PC-9 (cell line): ENCODE results near the gene C1QL4. TPM values are rescaled to one million over a fixed set of nuclear protein-coding genes. Genes with fewer than 3 reads are reported as not detected.

Experiments used
- BruUV-seq: library from RNA; stranded (reverse); fragments of 400-500 nt; replicated peaks from 2 replicates; lab custom pipeline; 2021; lab: Mats Ljungman, UMichigan
- CTCF ChIA-PET: fragments of 300-600 bp; sonication (Branson Sonifier 250); formaldehyde crosslinking; loops from one replicate; lab custom pipeline; 2022; ENCODE audit warnings: antibody characterized with exemption; lab: Charles Lee
- POLR2A ChIA-PET: fragments of 300-600 bp; sonication (Branson Sonifier 250); formaldehyde crosslinking; loops from one replicate; lab custom pipeline; 2022; ENCODE audit warnings: antibody characterized with exemption; ENCODE audit not compliant: unreplicated experiment; lab: Charles Lee
- DNase-seq, 2 experiments: peaks; one replicate each; pipeline versions ENCODE4 v3.0.0 to v3.0.0-alpha.2; 2015 to 2022; ENCODE audit warnings: mixed read lengths in 1 of 2
- H2AFZ ChIP-seq: fragments of 200-600 bp; sonication (generic); 2 replicates; pipeline ENCODE4 v1.8.1; 2017; ENCODE audit warnings: antibody characterized with exemption
- H3F3A ChIP-seq: fragments of 200-600 bp; sonication (generic); 2 replicates; pipeline ENCODE4 v1.8.1; 2017; ENCODE audit warnings: antibody characterized with exemption, mild to moderate bottlenecking, low read depth; ENCODE audit not compliant: insufficient read depth
- H3K27ac ChIP-seq: fragments of 200-600 bp; sonication (generic); 2 replicates; pipeline ENCODE4 v1.6.1; 2016; ENCODE audit warnings: mixed run types
- H3K27me3 ChIP-seq: fragments of 200-600 bp; sonication (generic); 2 replicates; pipeline ENCODE4 v1.6.1; 2016; ENCODE audit warnings: low read depth, mixed run types; ENCODE audit not compliant: insufficient read depth
- H3K36me3 ChIP-seq: fragments of 200-600 bp; sonication (generic); 2 replicates; pipeline ENCODE4 v1.6.1; 2016; ENCODE audit warnings: low read depth, mixed run types
- H3K4me1 ChIP-seq: fragments of 200-600 bp; sonication (generic); replicated peaks from 2 replicates; pipeline ENCODE4 v1.6.1; 2016; ENCODE audit warnings: mixed run types; ENCODE audit not compliant: insufficient read depth
- H3K4me2 ChIP-seq: fragments of 200-600 bp; sonication (generic); 2 replicates; pipeline ENCODE4 v1.6.1; 2017; ENCODE audit warnings: mixed run types
- H3K4me3 ChIP-seq: fragments of 200-600 bp; sonication (generic); 2 replicates; pipeline ENCODE4 v1.6.1; 2016; ENCODE audit warnings: mixed run types
- H3K79me2 ChIP-seq: fragments of 200-600 bp; sonication (generic); 2 replicates; pipeline ENCODE4 v1.6.1; 2017; ENCODE audit warnings: low read depth, mixed run types
- H3K9me2 ChIP-seq: fragments of 200-600 bp; sonication (generic); 2 replicates; pipeline ENCODE4 v1.8.1; 2017; ENCODE audit warnings: mild to moderate bottlenecking; ENCODE audit not compliant: insufficient read depth
- H3K9me3 ChIP-seq: fragments of 200-600 bp; sonication (generic); 2 replicates; pipeline ENCODE4 v1.8.1; 2016; ENCODE audit warnings: low read depth; ENCODE audit not compliant: insufficient read depth
- H4K20me1 ChIP-seq: fragments of 200-600 bp; sonication (generic); 2 replicates; pipeline ENCODE4 v1.8.1; 2017; ENCODE audit not compliant: insufficient read depth
- CTCF ChIP-seq: fragments of 200-600 bp; sonication (generic); conservative IDR thresholded peaks from 2 replicates; pipeline ENCODE4 v1.6.1; 2017; ENCODE audit warnings: mixed run types, antibody characterized with exemption, mild to moderate bottlenecking, moderate library complexity
- EZH2 ChIP-seq: fragments of 200-600 bp; sonication (generic); IDR thresholded peaks from 2 replicates; pipeline ENCODE4 v1.8.0; 2017; ENCODE audit warnings: antibody characterized with exemption, low read depth
- intact Hi-C: fragments of 100-400 bp; cut with micrococcal nuclease; formaldehyde crosslinking; loops from one replicate; pipeline ENCODE4 v1.10.0; 2022; ENCODE audit not compliant: unreplicated experiment
- total RNA-seq: library from RNA; stranded (reverse); gene quantifications from 2 replicates; pipeline ENCODE4 v1.2.3, GENCODE V29; 2021

Gene C1QL4
- total RNA-seq, 1 experiment from 2014 or later, result 0.22 TPM

GRCh38 chr12:49366652-49367380, 29.8 kb upstream of the C1QL4 start:
- Histone ChIP-seq H3K4me2 (peak overlapping the region; percentile 98), H3K36me3 (no peaks in the 10 kb centered on the region), H4K20me1 (peaks cover 7% of the 10 kb centered on the region; the same call in 1 of the 2 replicates), H3K4me3 (peak overlapping the region; percentile 93), H3K27ac (peak overlapping the region; percentile 73), H2AFZ (peak overlapping the region; percentile 94), H3K27me3 (no peaks in the 10 kb centered on the region), H3K9me2 (no peaks in the 10 kb centered on the region), H3F3A (peaks cover 26% of the 10 kb centered on the region), H3K9me3 (no peaks in the 10 kb centered on the region), H3K4me1 (peaks cover 36% of the 10 kb centered on the region), H3K79me2 (peaks cover 43% of the 10 kb centered on the region)
- CTCF ChIA-PET, result interaction anchor here (0.5 to 1.5 kb wide), 8 partner anchors 19 to 852 kb away, joined by 3 to 10 read pairs (median 4); partner anchors contain the start of gene TMBIM6
- peak; percentile 81 to 98 for DNase-seq
- intact Hi-C loops, result loop anchor here (5.0 to 10.0 kb wide), 2 partner anchors 200 to 338 kb away; partner anchors contain the start of genes FMNL3 and MCRS1
- TF ChIP-seq EZH2 (no peak), CTCF (no peak; the same call in 1 of the 2 replicates)
- TSS peak; percentile 89 for BruUV-seq
- POLR2A ChIA-PET, result interaction anchor here (0.5 to 1.1 kb wide), 12 partner anchors 9 to 502 kb away, joined by 3 to 10 read pairs (median 4); partner anchors contain the start of genes TMBIM6 and TROAP

GRCh38 chr12:49366096-49366651, 29.2 kb upstream of the C1QL4 start:
- ChIA-PET CTCF (interaction anchor here (0.5 to 1.5 kb wide), 2 partner anchors 18 to 853 kb away, joined by 3 to 10 read pairs; no protein-coding TSS in a partner anchor), POLR2A (interaction anchor here (0.6 to 1.1 kb wide), 3 partner anchors 18 to 141 kb away, joined by 4 to 7 read pairs (median 5); partner anchors contain the start of gene TROAP)
- Histone ChIP-seq H3F3A (peaks cover 26% of the 10 kb centered on the region), H3K27me3 (no peaks in the 10 kb centered on the region), H3K4me1 (peaks cover 36% of the 10 kb centered on the region), H3K4me3 (peak overlapping the region; percentile 93), H4K20me1 (peaks cover 2% of the 10 kb centered on the region; the same call in 1 of the 2 replicates), H3K36me3 (no peaks in the 10 kb centered on the region), H3K9me2 (no peaks in the 10 kb centered on the region), H2AFZ (peak overlapping the region; percentile 94), H3K79me2 (peaks cover 36% of the 10 kb centered on the region), H3K4me2 (peak overlapping the region; percentile 98), H3K9me3 (no peaks in the 10 kb centered on the region), H3K27ac (peak overlapping the region; percentile 73)
- TF ChIP-seq CTCF, result no peak; the same call in 1 of the 2 replicates
- no TSS peak for BruUV-seq
- no peak for DNase-seq
- intact Hi-C loops, result loop anchor here (5.0 to 10.0 kb wide), 2 partner anchors 201 to 339 kb away; partner anchors contain the start of genes FMNL3 and MCRS1

DNA sequence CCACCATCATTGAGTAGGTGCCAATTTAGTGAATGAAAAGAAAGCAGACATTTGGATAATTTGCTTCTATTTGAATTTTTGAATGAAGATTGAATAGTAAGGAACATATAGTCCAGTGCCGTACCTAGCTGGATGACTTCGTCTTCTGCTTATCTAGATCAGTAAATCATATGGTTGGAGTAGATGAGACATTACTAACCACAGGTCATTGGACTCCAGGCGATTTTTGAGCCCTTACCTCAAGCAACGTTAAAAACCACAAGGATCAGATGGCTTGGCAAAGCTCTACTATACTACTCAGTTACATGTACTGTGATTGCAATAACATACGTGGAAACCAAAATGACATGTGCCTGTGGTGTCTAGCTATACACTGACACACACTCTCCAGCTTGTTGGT, 28.6 kb upstream of the C1QL4 start:
- Histone ChIP-seq H3K27ac (no peak overlapping the region), H2AFZ (no peak overlapping the region), H3K4me1 (peaks cover 36% of the 10 kb centered on the region), H3K9me2 (no peaks in the 10 kb centered on the region), H3K36me3 (no peaks in the 10 kb centered on the region), H3K4me3 (peak overlapping the region; percentile 93; the same call in 1 of the 2 replicates), H3K79me2 (peaks cover 30% of the 10 kb centered on the region), H3F3A (peaks cover 26% of the 10 kb centered on the region), H4K20me1 (no peaks in the 10 kb centered on the region), H3K4me2 (peak overlapping the region; percentile 98), H3K27me3 (no peaks in the 10 kb centered on the region), H3K9me3 (no peaks in the 10 kb centered on the region)
- no TSS peak for BruUV-seq
- POLR2A ChIA-PET, result no interaction called here
- CTCF ChIA-PET, result no interaction called here
- DNase-seq, result peak in 1 of 2 experiments; percentile 53
- intact Hi-C loops, result loop anchor here (5.0 to 10.0 kb wide), 2 partner anchors 202 to 339 kb away; partner anchors contain the start of genes FMNL3 and MCRS1
- TF ChIP-seq CTCF, result no peak
